ENCODE data around the gene SZT2. TPM values are rescaled to one million over a fixed set of nuclear protein-coding genes. Genes with fewer than 3 reads are reported as not detected.
"Not testable (repeated sequence)": the region's sequence is repeated elsewhere in the genome, so short reads cannot be mapped to it uniquely, and the experiment has no call there.

The SZT2 gene
- total RNA-seq, 1 donor from 2014 or later = 27.0 TPM

DNA sequence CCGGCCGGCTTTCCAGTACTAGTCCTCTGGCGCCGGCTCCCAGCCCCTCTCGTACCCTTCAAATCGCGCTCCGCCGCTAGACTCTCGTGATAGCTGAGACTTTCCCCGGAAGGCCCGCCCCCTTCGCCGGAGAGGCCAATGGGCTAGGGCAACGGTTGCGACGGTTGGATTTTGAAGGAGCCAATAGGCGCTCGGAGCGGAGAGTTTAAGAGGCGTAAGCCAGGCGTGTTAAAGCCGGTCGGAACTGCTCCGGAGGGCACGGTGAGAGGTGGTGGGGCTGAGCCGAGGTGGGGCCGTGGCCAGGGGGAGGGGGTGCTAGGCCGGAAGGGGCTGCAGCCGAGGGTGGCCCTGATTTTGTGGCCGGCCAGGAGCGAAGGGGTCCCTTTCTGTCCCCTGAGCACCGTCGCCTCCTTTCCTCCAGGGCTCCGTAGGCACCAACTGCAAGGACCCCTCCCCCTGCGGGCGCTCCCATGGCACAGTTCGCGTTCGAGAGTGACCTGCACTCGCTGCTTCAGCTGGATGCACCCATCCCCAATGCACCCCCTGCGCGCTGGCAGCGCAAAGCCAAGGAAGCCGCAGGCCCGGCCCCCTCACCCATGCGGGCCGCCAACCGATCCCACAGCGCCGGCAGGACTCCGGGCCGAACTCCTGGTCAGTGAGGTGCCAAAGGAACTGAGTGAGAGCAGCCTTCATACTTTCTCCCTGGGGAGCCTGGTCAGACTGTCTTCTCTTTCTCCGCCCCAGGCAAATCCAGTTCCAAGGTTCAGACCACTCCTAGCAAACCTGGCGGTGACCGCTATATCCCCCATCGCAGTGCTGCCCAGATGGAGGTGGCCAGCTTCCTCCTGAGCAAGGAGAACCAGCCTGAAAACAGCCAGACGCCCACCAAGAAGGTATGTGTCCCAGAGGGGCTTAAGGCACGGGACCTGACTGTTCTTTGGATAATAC, 30.7 kb upstream of the SZT2 start, which contains the start of gene CDC20:
CDC20 (plus strand) TSS at position 236 of the 948 bp plus-strand sequence; CDS start at position 471, 235 bp downstream.
- intact Hi-C loops (cut with micrococcal nuclease) = no loop called here
- ATAC-seq = peak; percentile 98
- DNase-seq = peak; percentile 99

DNA sequence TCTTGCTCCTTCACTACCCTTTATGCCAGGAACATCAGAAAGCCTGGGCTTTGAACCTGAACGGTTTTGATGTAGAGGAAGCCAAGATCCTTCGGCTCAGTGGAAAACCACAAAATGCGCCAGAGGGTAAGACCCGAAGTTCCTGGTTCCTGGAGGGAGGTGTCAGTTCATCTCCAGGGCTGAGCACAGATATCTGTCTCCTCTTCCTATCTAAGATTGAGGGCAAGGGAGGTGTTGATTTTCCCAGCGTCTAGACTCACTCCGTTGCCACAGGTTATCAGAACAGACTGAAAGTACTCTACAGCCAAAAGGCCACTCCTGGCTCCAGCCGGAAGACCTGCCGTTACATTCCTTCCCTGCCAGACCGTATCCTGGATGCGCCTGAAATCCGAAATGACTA, 30.0 kb upstream of the SZT2 start:
- ATAC-seq = no peak
- DNase-seq = no peak
- intact Hi-C loops (cut with micrococcal nuclease) = no loop called here

DNA sequence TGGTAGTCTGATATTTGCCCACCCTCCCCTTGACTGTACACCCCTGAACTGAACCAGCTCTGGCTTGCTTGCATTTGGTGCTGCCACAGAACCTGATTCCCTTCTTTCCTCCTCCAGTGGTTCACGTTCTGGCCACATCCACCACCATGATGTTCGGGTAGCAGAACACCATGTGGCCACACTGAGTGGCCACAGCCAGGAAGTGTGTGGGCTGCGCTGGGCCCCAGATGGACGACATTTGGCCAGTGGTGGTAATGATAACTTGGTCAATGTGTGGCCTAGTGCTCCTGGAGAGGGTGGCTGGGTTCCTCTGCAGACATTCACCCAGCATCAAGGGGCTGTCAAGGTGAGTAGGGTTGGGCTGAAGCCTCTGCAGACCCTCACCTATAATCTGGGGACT, 29.1 kb upstream of the SZT2 start:
- no peak for DNase-seq
- intact Hi-C loops (cut with micrococcal nuclease) = no loop called here
- no peak for ATAC-seq

- no peak for DNase-seq
- intact Hi-C loops (cut with micrococcal nuclease) = no loop called here
- ATAC-seq = no peak
Observed at GRCh38 chr1:43363283-43363934, 26.3 kb upstream of the SZT2 start.

DNA sequence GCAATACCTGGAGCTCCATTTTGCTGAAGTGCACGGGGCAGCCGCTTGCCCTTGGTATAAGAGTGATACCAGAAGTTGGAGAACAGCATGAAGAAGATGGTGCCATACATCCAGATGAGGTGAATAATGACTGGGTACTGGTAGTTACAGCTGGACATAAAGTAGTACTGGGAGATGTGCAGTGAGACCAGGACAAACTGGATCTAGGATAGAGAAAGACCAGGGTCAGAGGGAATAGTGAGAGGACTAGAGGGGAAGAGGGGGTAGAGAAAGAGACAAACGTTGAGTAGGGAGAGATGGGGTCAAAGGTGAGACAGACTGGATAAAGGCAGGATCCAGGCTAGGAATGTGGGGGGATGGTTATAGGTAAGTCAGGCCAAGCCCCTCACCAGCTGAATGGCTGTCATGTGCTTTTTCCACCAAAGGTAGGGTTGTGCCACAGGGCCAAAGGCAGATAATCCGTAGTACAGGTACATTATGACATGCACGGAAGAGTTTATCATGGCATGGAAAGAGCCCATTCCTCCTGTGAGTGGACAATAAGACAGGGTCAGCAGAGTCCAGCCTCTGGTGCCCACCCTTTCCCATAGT, 25.7 kb upstream of the SZT2 start:
- ATAC-seq (no peak), DNase-seq (no peak)
- intact Hi-C loops (cut with micrococcal nuclease) = no loop called here

DNA sequence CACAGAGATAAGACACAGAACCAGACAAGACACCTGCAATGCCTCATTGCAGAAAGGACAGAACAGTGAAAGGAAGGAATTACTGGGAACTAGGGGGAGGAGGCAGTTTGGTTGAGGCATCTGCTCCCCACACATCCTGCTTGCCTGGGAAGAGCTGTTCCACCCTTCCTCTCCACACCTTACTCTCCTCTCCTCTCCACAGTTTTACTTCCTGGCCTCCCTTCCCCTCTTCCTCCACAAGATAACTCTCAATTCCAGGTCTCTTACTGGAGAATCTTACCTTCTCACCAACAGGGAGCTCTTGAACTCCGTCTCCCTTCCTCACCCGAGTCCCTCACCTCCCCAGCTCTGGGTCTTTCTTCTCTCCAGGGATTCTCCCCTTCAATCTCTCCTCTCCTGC, 24.0 kb upstream of the SZT2 start:
- DNase-seq = no peak
- no peak for ATAC-seq
- intact Hi-C loops (cut with micrococcal nuclease) = no loop called here

- DNase-seq (peak; percentile 35), ATAC-seq (no peak)
- intact Hi-C loops (cut with micrococcal nuclease) = no loop called here
Observed at GRCh38 chr1:43366179-43366578, 23.5 kb upstream of the SZT2 start.

- intact Hi-C loops (cut with micrococcal nuclease) = no loop called here
- DNase-seq (no peak), ATAC-seq (no peak)
Observed at GRCh38 chr1:43366601-43367025, 23.1 kb upstream of the SZT2 start.

DNA sequence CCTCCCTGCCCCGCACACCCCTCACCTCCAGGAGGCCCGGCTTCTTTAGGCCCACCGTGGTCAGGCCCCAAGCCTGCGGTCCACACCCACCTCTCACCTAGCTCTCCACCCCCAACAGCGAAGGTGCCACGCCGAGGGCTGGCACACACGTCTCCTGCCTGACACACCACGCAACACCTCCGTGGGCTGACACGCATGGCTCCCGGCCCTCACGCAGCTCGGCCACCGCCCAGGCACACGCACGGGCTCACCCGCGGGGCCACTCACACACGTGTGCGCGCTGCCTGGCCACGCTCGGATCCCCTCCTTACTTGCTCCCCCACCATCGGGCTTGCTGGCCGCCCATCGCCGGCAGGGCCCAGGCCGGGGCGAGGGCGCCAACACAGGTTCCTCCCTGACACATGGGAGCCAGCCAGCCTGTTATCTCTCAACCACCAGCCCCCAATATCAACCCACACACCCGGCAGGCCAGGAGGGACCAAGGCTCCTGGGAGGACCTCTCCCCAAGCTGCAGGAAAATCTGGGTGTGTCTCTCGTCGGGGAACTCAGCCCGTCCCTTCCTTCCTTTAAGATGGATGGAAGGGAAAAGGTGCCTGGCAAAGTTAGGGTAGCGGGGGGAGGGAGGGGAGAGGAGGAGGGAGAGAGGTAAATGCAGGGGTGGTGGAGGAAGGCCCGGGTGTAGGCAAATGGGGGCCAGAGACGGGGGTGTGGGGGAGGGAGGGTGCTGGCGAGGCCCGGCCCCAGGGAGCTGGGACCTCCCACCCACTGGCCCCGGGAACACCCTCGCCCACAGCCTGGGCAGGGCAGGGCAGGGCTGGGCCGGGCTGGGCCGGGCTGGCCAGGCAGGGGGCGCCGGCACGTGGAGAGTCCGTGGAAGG, 22.4 kb upstream of the SZT2 start:
- DNase-seq (peak; percentile 53), ATAC-seq (peak; percentile 68)
- intact Hi-C loops (cut with micrococcal nuclease) = no loop called here

DNA sequence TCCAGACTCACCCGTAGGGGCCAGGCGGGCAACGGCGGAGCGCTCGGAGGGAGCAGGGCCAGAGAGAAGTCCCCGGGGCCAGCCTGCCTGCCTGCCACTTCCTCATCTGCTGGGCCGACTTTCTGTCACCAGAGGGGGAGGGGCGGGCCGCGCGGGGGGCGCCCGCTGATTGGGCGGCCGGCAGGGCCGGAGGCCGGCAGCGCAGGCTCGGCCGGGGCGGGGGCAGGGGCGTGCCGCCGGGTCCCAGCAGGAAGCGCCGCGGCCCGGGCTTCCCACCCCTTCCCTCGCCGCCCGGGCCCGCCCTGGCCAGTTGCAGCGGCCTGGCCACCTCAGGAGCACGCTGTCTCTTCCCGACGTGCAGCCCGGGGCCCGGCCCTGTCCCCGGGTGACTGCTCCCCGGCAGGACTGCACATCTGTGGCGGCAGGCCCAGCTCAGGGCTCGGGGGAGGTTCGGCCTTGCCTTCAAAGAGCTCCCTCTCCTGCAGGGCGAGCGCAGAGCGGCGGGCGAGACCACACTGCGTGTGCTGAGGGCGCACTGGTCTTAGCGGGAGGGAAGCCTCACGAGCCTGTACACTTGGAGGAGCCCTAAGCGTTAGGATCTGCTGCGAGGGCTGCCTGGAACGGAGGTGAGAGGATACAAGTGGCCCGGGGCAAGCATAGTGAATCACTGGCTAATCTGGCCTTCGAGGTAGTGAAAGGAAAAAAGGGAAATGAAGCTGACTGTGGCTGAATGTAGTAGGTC, 21.6 kb upstream of the SZT2 start, which contains the start of gene ELOVL1:
ELOVL1 (minus strand) TSS at position 108 of the 742 bp plus-strand sequence. CDS start 2,402 bp downstream, outside the sequence.
- ATAC-seq = peak; percentile 97
- intact Hi-C loops (cut with micrococcal nuclease) = no loop called here
- DNase-seq = peak; percentile 97

DNA sequence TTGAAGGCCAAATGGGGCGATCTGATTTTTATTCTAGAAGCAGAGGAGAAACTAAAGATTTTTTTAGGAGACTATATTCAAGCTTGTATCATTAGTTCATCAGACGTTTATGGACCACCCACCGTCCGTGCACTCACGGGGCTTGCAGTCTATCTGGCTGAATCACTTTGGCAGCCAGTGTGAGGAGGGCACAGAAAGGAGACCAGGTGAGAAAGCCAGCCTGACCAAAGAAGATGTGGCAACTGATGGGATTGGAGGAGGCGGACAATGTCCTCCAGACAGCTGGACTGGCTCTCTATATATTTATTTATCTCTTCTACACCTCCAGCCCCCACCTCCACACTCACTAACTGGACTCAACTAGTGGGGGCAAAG, 21.1 kb upstream of the SZT2 start:
- intact Hi-C loops (cut with micrococcal nuclease) = no loop called here
- no peak for DNase-seq
- no peak for ATAC-seq

DNA sequence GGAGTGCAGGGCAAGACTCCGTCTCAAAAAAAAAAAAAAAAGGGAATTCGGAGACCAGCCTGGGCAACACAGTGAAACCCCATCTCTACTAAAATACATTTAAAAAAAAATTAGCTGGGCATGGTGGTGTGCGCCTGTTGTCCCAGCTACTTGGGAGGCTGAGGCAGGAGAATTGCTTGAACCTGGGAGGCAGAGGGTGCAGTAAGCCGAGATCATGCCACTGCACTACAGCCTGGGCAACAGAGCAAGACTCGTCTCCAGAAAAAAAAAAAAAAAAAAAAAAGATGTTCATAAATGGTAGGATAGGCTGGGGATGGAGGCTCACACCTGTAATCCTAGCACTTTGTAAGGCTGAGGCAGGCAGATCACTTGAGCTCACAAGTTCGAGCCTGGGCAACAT, 19.9 kb upstream of the SZT2 start:
- intact Hi-C loops (cut with micrococcal nuclease) = loop anchor here (5.0 kb wide), 1 partner anchor 132 kb away; no protein-coding TSS in a partner anchor
- not testable (repeated sequence) for DNase-seq, ATAC-seq

- ATAC-seq (no peak), DNase-seq (no peak)
- intact Hi-C loops (cut with micrococcal nuclease) = loop anchor here (5.0 kb wide), 1 partner anchor 133 kb away; no protein-coding TSS in a partner anchor
Observed at GRCh38 chr1:43370564-43370963, 19.1 kb upstream of the SZT2 start.

- intact Hi-C loops (cut with micrococcal nuclease) = loop anchor here (5.0 kb wide), 1 partner anchor 135 kb away; no protein-coding TSS in a partner anchor
- ATAC-seq (no peak), DNase-seq (no peak)
Observed at GRCh38 chr1:43372172-43372571, 17.5 kb upstream of the SZT2 start.

DNA sequence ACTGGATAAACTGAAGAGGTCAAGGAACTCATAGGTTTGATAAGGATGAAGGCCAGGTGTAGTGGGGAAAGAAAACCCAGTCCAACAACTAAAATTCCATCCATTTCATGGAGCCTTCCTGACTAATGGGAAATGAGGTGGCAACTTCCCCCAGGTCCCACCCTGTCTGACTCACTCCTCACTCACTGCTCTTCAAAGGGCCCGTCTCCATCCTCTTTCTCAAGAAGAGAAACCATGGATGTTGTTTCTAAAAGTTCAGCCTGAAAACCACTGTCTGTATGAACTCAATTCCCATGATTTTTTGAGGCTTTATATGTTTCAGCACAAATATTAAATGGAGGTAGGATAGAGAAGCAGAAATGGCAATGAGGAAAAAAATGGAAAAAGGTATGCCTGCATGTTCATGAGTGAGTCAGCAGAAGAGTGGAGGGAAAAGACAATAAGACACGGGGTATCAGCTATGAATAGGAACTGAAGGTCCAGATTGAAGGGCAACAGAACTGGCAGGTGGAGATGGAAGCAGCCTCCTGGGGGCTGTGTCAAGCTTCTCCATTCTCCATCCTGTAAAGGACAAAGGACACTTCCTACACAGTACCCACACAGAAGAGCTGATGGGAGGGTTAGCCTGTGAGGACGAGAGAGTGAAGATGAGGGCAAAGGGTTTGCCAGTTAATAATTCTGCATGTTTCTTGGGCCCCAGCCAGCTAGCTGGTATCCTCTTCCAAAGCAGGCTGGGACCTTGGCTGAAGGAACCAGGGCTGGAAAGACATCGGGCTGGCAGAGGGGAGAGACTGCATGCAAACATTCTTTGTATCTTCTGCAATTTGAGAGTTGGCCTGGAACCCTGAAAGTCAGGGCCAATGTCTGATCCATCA, 16.4 kb upstream of the SZT2 start:
- intact Hi-C loops (cut with micrococcal nuclease) = loop anchor here (5.0 kb wide), 1 partner anchor 136 kb away; no protein-coding TSS in a partner anchor

GRCh38 chr1:43376723-43377235, 12.9 kb upstream of the SZT2 start:
- ATAC-seq (no peak), DNase-seq (no peak)
- intact Hi-C loops (cut with micrococcal nuclease) = no loop called here

More for the DNA sequence above, 16.4 kb upstream of the SZT2 start:
- DNase-seq (no peak), ATAC-seq (peak; percentile 67)

DNA sequence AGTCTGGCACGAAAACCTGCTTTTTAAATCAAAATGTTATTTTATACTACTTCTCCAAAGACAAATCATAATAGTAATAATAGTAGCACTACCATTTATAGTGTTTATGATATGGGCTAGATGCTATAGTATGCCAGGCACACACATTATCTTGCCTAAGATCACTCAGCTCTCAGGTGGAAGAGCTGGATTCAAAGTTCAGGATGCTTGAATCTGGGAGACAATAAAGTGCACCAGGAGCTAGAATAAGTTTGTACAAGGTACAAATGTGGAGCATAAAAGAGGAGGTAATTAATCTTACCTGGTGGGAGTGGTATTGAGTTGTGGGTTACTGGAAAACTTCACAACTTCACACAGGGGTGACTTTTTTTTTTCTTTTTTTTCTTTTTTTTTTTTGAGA, 11.9 kb upstream of the SZT2 start:
- DNase-seq (no peak), ATAC-seq (no peak)
- intact Hi-C loops (cut with micrococcal nuclease) = no loop called here

Data from left ventricle myocardium superior (tissue), 1 donor.